Stimulated activated CD4-positive, alpha-beta T cell treated with anti-CD3 and anti-CD28 coated beads, Interleukin-1b, Interleukin-23, amount 100 ng/mL, for 1 hour (primary cell): ENCODE results near the gene C11orf24.

Experiments used
- DNase-seq, 2 donors: peaks; one replicate each; pipeline ENCODE4 v3.0.0-alpha.2; 2020; ENCODE audit warnings: low read depth in 2 of 2

Gene C11orf24

DNA sequence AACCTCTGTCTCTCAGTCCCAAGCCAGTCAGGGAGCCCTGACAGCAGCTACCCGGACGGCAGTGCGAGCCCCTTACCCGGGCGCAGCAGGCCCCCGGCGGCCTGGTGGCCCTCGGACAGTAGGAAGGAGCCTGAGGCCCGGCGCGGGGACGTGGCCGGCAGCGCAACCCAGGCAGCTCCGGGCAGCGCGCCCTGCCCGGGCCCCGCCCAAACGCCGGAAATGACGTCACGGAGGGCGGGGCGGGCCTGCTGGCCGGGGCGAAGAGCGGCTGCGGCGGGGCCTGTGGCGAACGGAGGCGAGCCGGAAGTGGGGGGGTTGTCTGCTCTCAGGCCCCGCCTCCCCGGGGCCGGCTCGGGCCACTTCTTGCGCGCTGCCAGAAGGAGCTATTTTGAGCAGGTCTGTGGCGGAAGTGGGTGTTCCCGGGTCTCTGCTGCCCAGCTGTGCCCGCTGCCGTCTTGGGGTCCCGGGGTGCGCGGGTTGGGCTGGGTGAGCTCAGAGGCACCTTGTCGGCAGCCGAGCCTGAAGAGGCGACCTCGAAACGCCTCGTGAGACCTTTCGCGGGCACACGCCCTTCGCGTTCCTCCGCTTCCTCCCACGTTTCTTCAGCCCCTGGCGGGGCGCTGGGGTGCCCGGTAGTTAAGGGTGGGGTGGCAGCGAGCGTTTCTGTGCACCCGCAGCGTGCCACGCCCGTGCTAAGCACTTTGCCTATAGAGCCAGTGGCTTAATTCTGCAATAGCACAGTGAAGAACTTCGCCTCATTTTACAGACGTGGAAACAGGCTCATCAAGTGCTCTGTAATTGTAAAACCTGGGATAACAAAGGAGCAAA lies at the start of gene C11orf24:
C11orf24 (minus strand) TSS at position 193 of the 828 bp plus-strand sequence. CDS start 8,206 bp downstream, outside the sequence.
- DNase-seq, result peak; percentile 83 to 87

DNA sequence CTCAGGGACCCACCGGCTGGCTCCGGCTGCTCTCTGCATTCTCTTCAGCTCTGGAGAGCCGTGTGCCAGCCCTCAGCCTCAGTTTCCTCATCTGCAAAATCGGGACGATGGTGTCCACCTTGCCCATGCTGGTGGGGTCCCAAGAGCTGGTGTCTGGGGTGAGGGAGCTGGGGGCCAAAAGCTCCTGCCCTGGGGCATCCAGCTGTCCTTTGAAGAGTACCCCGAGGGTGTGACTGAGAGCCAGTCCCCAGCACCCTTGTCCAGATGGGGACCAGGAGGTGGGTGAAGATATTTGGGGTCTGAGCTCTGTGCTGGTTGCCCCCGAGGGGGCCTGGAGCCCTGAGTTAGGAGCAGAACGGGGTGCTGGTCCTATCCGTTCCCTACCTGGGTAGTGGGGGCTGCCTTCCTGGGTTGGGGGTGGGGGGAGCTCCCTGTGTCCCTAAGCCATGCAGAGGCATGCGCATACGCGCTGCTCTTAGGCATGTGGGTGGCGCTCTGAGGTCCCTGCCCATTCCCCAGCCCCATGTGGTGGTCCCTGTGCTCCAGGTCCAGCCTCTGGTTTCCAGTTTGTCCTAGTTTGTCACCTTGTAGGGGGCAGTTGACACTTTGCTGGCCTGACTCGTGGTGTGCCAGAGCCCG lies 45.5 kb upstream of the C11orf24 start:
- DNase-seq, result no peak

- no peak for DNase-seq
These were observed 43.6 kb upstream of the C11orf24 start for GRCh38 chr11:68315171-68315920.

DNA sequence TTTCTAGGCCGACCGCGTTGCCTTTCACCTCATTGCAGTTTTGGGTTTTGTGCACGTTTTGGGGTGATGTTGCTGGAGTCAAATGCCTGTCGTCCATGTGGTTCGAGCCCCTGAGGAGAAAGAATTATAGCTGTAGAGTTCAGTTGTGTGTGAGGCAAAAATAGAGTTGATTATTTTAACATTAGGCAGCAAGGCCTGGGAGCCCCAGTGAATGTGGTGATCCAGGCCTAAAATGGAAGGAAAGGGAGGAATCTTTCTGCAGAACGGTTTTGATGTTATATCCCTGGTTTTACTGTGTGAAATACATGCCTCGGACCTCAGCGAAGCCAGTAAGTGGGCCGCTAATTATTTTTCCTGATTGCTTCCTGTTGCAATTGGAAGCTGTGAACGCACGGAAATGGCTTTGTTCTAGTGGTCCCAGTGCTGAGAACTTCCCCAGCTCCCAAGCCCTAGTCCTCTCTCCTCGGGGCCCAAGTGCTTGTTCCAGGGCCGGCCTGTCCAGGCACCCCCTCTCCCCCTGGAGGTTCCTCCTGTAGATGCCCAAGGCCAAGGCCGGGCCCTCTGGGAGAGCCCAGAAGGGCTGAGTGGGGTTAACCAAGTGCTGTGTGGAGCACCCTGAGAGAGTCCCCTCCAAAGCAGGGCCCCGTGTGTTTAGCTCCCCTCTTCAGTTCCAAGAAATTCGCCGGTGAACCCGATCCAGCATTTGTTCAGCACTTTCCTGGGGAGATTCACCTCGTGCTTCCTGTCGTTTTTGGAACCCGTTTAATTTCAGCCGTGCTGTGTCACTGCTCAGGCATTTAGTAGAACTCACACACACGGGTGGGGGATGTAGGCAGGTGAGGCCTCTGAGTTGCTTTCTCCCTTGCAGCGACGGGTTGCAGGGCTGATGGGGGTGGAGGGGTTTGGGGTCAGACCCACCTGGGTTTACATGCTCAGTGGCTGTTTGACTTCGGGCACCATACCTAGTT lies 42.7 kb upstream of the C11orf24 start:
- no peak for DNase-seq

DNA sequence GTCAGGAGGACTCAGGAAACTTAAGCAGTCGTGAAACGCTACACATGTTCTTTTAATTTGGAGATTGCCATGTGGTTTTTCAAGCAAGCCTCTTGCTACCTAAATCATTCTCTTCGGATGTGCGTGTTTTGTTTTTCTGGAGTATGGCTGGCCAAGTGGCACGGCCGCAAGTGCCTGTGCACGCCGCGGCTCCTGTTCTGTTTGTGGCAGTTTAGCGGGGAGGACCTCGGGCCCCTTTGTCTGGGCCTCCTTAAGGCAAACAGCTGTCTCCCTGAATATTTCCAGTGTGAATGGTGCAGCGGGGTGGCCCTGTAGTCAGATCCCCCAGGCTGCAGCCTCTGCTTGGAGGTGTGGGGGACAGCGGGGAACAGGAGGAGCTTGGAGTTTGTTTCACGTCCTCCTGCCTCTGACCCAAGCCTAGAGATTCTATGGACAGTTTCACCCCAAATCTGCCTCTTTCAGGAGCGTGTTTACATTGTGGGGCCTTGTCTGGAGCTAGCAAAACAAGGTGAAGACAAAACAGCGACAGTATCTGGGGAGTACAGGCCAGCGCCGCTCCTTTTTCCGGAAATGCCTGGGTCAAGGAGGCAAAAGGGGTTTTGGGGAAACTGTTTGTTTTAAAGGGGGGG lies 41.9 kb upstream of the C11orf24 start:
- no peak for DNase-seq

DNA sequence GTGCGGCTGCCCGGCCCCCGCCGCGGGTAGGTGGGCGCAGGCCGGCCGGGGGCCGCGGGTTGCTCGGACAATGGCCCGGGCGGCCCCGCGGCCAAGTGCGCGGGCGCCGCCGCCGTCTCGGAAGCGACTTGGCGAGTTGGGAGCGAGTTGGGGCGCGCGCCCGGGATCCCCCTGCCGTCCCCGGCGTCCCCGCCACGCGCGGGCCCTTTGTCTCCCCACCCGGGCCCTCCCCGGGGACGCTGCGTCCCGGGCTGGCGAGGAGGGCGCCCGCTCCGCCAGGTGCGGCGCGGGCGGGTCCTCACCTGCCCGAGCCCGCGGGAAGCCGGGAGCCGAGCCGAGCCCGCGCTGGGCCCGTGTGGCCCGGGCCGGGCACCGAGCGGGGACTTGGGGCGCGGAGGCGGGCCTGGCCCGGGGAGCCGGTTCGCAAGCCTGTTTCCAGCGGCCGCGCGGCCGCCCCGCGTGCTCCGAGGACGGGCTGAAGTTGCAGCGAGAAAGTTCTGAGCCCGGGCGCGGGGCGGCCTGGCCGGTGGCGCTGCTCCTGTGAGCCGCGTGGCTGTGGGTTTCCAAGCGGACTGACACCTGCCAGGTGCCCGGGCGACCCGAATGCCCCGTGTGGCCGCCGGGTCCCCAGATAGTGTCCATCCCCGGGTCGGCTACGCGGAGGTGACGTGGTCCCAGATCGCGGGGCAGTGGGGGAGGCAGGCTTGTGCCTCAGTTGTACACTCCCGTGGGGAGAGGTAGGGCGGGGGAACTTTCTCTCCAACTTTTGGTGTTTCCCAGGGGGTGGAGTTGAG lies 41.2 kb upstream of the C11orf24 start:
- no peak for DNase-seq

- no peak for DNase-seq
These were observed 40.5 kb upstream of the C11orf24 start, which contains the start of gene LRP5 for GRCh38 chr11:68312117-68312779. Gene LRP5 (plus strand): TSS chr11:68312591. CDS start chr11:68312715, 124 bp downstream.

DNA sequence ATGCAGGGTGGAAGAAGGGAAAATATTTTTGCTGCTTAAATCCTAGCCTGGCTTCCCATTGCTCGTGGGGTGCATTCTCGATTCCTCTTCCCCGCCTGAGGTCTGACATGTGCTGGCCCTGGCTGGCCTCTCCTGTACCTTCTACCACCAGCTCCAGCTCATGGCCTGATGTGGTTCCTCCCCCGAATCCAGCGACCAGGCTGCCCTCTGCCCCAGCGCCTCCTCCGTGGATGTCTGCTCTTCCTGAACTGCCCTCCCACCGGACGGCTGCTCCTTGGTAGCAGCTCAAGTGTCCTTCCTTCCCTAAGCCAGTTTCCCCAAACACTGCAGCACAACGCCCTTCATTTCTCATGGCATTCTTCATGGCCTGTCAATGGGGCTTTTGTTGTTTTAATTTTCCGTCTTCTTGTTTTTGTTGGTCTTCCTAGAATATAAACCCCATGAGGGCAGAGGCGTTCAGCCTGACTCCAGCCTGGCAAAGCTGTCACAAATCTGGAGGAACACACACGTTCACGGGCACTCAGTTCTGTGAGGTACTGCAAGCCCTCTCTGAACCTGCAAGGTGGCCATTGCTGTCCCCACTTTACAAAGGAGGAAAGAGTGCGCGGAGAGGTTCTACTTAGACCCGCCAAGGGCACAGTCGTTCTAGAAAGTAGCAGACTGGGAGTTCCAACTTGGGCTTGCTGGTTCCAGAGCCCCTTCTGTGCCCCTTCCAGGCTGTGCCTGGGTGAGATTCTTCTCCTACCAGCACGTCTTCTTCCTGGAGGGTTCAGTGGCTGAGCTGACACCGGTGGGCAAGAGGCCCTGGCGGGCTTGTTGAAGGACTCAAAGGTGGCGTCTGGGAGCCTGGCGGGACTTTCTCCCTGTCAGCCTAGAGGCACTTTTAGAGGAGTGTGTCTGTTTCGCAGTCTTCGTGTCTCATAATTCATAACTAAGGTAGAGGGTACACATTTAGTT lies 39.7 kb upstream of the C11orf24 start:
- DNase-seq, result no peak

- no peak for DNase-seq
These were observed 37.9 kb upstream of the C11orf24 start for GRCh38 chr11:68309621-68310185.

DNA sequence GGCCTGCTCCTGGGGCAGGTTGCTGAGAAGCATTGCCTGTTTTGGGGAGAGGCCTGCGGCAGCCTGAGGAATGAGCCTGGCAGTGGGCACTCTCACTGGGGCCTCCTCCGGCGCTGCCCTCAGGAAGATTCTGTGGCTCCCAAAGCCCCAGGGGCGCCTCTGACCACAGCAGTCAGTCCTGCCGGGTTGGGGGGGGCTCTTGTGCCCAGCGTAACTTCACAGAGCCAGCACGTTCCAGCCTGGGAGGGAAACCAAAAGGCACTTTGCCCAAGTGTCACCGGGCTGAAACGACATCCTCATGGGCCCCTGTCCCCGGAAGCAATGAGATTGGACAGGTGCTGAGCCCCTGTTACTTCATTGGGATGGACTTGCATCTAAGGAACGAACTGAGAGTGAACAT lies 36.3 kb upstream of the C11orf24 start:
- no peak for DNase-seq

DNA sequence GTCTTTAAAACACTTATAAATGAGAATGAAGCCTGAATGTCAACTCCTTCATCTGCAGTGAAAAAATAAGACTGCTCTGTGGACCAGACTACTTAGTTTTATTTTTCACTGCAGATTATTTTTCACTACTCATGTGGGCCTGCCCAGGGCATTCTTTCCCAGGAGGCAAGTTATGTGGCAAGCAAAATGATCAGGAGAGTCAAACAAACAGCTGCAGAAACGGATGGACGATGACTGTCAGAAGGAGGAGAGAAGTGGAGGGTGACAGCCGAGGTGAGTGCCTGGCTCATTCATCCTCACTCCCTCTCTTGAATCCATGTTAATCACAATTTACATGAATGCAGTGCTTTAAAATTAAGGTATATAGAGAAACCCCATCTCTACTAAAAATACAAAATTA lies 34.9 kb upstream of the C11orf24 start:
- DNase-seq, result no peak

GRCh38 chr11:68303982-68304780 lies 32.4 kb upstream of the C11orf24 start:
- no peak for DNase-seq

GRCh38 chr11:68303083-68303482 lies 31.3 kb upstream of the C11orf24 start:
- no peak for DNase-seq

GRCh38 chr11:68302670-68303069 lies 30.9 kb upstream of the C11orf24 start:
- no peak for DNase-seq

DNA sequence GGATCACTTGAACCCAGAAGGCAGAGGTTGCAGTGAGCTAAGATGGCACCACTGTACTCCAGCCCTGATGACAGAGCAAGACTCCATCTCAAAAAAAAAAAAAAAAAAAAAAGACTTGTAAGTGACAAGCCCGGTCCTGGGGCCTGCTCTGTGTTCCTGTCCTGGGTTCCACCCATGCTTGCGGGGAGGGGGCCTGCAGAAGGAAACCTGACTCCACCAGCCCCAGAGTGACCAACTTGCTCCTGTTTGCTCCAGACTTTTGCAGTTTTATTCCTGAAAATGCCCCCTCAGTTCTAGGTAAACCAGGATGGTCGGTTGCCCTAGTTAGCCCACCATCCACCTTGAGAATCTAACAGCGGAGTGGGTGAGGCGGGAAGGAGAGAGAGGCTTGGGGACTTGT lies 30.5 kb upstream of the C11orf24 start:
- no peak for DNase-seq

DNA sequence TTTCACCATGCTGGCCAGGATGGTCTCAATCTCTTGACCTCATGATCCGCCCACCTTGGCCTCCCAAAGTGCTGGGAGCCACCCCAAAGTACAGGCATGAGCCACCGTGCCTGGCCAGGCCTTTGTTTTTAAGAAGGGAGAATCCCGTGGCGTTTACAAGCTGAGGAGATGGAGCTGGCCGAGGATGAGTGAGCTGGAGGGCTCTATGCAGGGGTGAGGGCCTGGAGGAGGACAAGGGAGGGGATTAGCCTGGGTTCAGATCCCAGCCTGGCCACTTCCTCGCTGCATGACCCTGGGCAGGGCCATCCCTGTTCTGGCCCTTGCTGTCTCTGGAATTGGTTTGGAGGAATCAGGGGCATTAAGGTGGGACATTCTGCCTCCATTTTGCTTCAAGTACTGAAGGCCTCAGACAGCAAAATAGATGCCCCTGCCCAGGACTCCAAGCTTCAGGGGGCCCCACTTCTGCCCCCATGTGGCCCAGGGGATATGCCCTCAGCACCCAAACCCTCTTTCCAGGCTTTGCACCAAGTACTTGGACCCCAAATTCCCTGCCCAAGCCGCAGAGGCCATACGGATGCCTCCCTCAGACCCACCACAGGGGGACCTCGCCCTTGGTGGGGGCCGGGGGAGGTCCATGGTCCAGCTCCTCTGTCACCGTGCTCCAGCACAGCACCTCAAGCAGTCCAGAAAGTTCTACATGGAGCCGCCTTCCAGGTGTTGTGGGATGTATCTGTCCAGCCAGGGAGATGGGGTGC lies 28.5 kb upstream of the C11orf24 start:
- no peak for DNase-seq
